ENCODE measurements around the gene DACH1.
"Not testable (repeated sequence)": the region's sequence is repeated elsewhere in the genome, so short reads cannot be mapped to it uniquely, and the experiment has no call there.

Gene DACH1

GRCh38 chr13:71867131-71867814, at the start of gene DACH1:
DACH1 (minus strand) TSS chr13:71867204.
- Histone ChIP-seq H3K36me3 (ENCODE audit: control insufficient read depth, insufficient read depth, low read length) (no peaks in the 10 kb centered on the region), H3K9ac (ENCODE audit: low read depth, low read length) (no peak within 1 kb of the TSS), H3K4me3 (ENCODE audit: low read depth, low read length) (peak within 1 kb of the TSS; percentile 87), H3K9me3 (ENCODE audit: control insufficient read depth, insufficient read depth, low read length) (no peaks in the 10 kb centered on the region), H3K4me1 (ENCODE audit: control insufficient read depth, insufficient read depth, low read length) (peaks cover 8% of the 10 kb centered on the region), H3K27me3 (ENCODE audit: control insufficient read depth, insufficient read depth, low read length) (peaks cover 65% of the 10 kb centered on the region)

- Histone ChIP-seq H3K4me3 (ENCODE audit: low read depth, low read length) (no peak overlapping the region), H3K4me1 (ENCODE audit: control insufficient read depth, insufficient read depth, low read length) (peaks cover 4% of the 10 kb centered on the region), H3K36me3 (ENCODE audit: control insufficient read depth, insufficient read depth, low read length) (no peaks in the 10 kb centered on the region), H3K27me3 (ENCODE audit: control insufficient read depth, insufficient read depth, low read length) (no peaks in the 10 kb centered on the region), H3K9ac (ENCODE audit: low read depth, low read length) (no peak overlapping the region), H3K9me3 (ENCODE audit: control insufficient read depth, insufficient read depth, low read length) (no peaks in the 10 kb centered on the region)
Measured at GRCh38 chr13:71913717-71914116, 46.7 kb upstream of the DACH1 start.

- H3K4me1 ChIP-seq (ENCODE audit: control insufficient read depth, insufficient read depth, low read length): peaks cover 4% of the 10 kb centered on the region
- no peaks in the 10 kb centered on the region for H3K36me3 ChIP-seq (ENCODE audit: control insufficient read depth, insufficient read depth, low read length)
- no peak overlapping the region for H3K4me3 ChIP-seq (ENCODE audit: low read depth, low read length)
- no peaks in the 10 kb centered on the region for H3K27me3 ChIP-seq (ENCODE audit: control insufficient read depth, insufficient read depth, low read length)
- no peaks in the 10 kb centered on the region for H3K9me3 ChIP-seq (ENCODE audit: control insufficient read depth, insufficient read depth, low read length)
- H3K9ac ChIP-seq (ENCODE audit: low read depth, low read length): no peak overlapping the region
Measured at GRCh38 chr13:71912524-71912923, 45.5 kb upstream of the DACH1 start.

- no peaks in the 10 kb centered on the region for H3K36me3 ChIP-seq (ENCODE audit: control insufficient read depth, insufficient read depth, low read length)
- no peaks in the 10 kb centered on the region for H3K9me3 ChIP-seq (ENCODE audit: control insufficient read depth, insufficient read depth, low read length)
- peaks cover 7% of the 10 kb centered on the region for H3K4me1 ChIP-seq (ENCODE audit: control insufficient read depth, insufficient read depth, low read length)
- no peak overlapping the region for H3K4me3 ChIP-seq (ENCODE audit: low read depth, low read length)
- no peak overlapping the region for H3K9ac ChIP-seq (ENCODE audit: low read depth, low read length)
- H3K27me3 ChIP-seq (ENCODE audit: control insufficient read depth, insufficient read depth, low read length): no peaks in the 10 kb centered on the region
Measured at GRCh38 chr13:71906448-71906847, 39.4 kb upstream of the DACH1 start.

- Histone ChIP-seq H3K9me3 (ENCODE audit: control insufficient read depth, insufficient read depth, low read length) (no peaks in the 10 kb centered on the region), H3K27me3 (ENCODE audit: control insufficient read depth, insufficient read depth, low read length) (no peaks in the 10 kb centered on the region), H3K4me3 (ENCODE audit: low read depth, low read length) (no peak overlapping the region), H3K9ac (ENCODE audit: low read depth, low read length) (no peak overlapping the region), H3K36me3 (ENCODE audit: control insufficient read depth, insufficient read depth, low read length) (no peaks in the 10 kb centered on the region), H3K4me1 (ENCODE audit: control insufficient read depth, insufficient read depth, low read length) (peaks cover 2% of the 10 kb centered on the region)
Measured at GRCh38 chr13:71902676-71903075, 35.7 kb upstream of the DACH1 start.

- not testable (repeated sequence) for H3K9ac ChIP-seq (ENCODE audit: low read depth, low read length); H3K9me3 ChIP-seq (ENCODE audit: control insufficient read depth, insufficient read depth, low read length); H3K27me3 ChIP-seq (ENCODE audit: control insufficient read depth, insufficient read depth, low read length); H3K4me1 ChIP-seq (ENCODE audit: control insufficient read depth, insufficient read depth, low read length); H3K36me3 ChIP-seq (ENCODE audit: control insufficient read depth, insufficient read depth, low read length); H3K4me3 ChIP-seq (ENCODE audit: low read depth, low read length)
Measured at GRCh38 chr13:71893506-71893905, 26.5 kb upstream of the DACH1 start.

GRCh38 chr13:71886880-71887279, 19.9 kb upstream of the DACH1 start:
- H3K9ac ChIP-seq (ENCODE audit: low read depth, low read length): no peak overlapping the region
- no peaks in the 10 kb centered on the region for H3K9me3 ChIP-seq (ENCODE audit: control insufficient read depth, insufficient read depth, low read length)
- no peaks in the 10 kb centered on the region for H3K27me3 ChIP-seq (ENCODE audit: control insufficient read depth, insufficient read depth, low read length)
- H3K36me3 ChIP-seq (ENCODE audit: control insufficient read depth, insufficient read depth, low read length): no peaks in the 10 kb centered on the region
- no peak overlapping the region for H3K4me3 ChIP-seq (ENCODE audit: low read depth, low read length)
- H3K4me1 ChIP-seq (ENCODE audit: control insufficient read depth, insufficient read depth, low read length): no peaks in the 10 kb centered on the region

GRCh38 chr13:71882120-71882519, 15.1 kb upstream of the DACH1 start:
- peaks cover 10% of the 10 kb centered on the region for H3K4me1 ChIP-seq (ENCODE audit: control insufficient read depth, insufficient read depth, low read length)
- no peak overlapping the region for H3K4me3 ChIP-seq (ENCODE audit: low read depth, low read length)
- H3K9ac ChIP-seq (ENCODE audit: low read depth, low read length): no peak overlapping the region
- no peaks in the 10 kb centered on the region for H3K27me3 ChIP-seq (ENCODE audit: control insufficient read depth, insufficient read depth, low read length)
- no peaks in the 10 kb centered on the region for H3K9me3 ChIP-seq (ENCODE audit: control insufficient read depth, insufficient read depth, low read length)
- no peaks in the 10 kb centered on the region for H3K36me3 ChIP-seq (ENCODE audit: control insufficient read depth, insufficient read depth, low read length)

- H3K9ac ChIP-seq (ENCODE audit: low read depth, low read length): no peak overlapping the region
- no peaks in the 10 kb centered on the region for H3K36me3 ChIP-seq (ENCODE audit: control insufficient read depth, insufficient read depth, low read length)
- H3K4me3 ChIP-seq (ENCODE audit: low read depth, low read length): no peak overlapping the region
- H3K9me3 ChIP-seq (ENCODE audit: control insufficient read depth, insufficient read depth, low read length): no peaks in the 10 kb centered on the region
- peaks cover 17% of the 10 kb centered on the region for H3K4me1 ChIP-seq (ENCODE audit: control insufficient read depth, insufficient read depth, low read length)
- no peaks in the 10 kb centered on the region for H3K27me3 ChIP-seq (ENCODE audit: control insufficient read depth, insufficient read depth, low read length)
Measured at GRCh38 chr13:71880753-71881541, 13.9 kb upstream of the DACH1 start.

- H3K9me3 ChIP-seq (ENCODE audit: control insufficient read depth, insufficient read depth, low read length): no peaks in the 10 kb centered on the region
- no peak overlapping the region for H3K4me3 ChIP-seq (ENCODE audit: low read depth, low read length)
- H3K9ac ChIP-seq (ENCODE audit: low read depth, low read length): no peak overlapping the region
- H3K36me3 ChIP-seq (ENCODE audit: control insufficient read depth, insufficient read depth, low read length): no peaks in the 10 kb centered on the region
- H3K4me1 ChIP-seq (ENCODE audit: control insufficient read depth, insufficient read depth, low read length): peaks cover 17% of the 10 kb centered on the region
- no peaks in the 10 kb centered on the region for H3K27me3 ChIP-seq (ENCODE audit: control insufficient read depth, insufficient read depth, low read length)
Measured at GRCh38 chr13:71879808-71880344, 12.9 kb upstream of the DACH1 start.

- Histone ChIP-seq H3K27me3 (ENCODE audit: control insufficient read depth, insufficient read depth, low read length) (no peaks in the 10 kb centered on the region), H3K9ac (ENCODE audit: low read depth, low read length) (no peak overlapping the region), H3K4me1 (ENCODE audit: control insufficient read depth, insufficient read depth, low read length) (peaks cover 17% of the 10 kb centered on the region), H3K4me3 (ENCODE audit: low read depth, low read length) (no peak overlapping the region), H3K9me3 (ENCODE audit: control insufficient read depth, insufficient read depth, low read length) (no peaks in the 10 kb centered on the region), H3K36me3 (ENCODE audit: control insufficient read depth, insufficient read depth, low read length) (no peaks in the 10 kb centered on the region)
Measured at GRCh38 chr13:71879129-71879535, 12.1 kb upstream of the DACH1 start.

- Histone ChIP-seq H3K9ac (ENCODE audit: low read depth, low read length) (no peak overlapping the region), H3K36me3 (ENCODE audit: control insufficient read depth, insufficient read depth, low read length) (no peaks in the 10 kb centered on the region), H3K27me3 (ENCODE audit: control insufficient read depth, insufficient read depth, low read length) (no peaks in the 10 kb centered on the region), H3K4me1 (ENCODE audit: control insufficient read depth, insufficient read depth, low read length) (peaks cover 17% of the 10 kb centered on the region), H3K9me3 (ENCODE audit: control insufficient read depth, insufficient read depth, low read length) (no peaks in the 10 kb centered on the region), H3K4me3 (ENCODE audit: low read depth, low read length) (peak overlapping the region; percentile 3)
Measured at GRCh38 chr13:71877256-71877653, 10.3 kb upstream of the DACH1 start.
